HG02943 (cell line): Measurements from ENCODE around the gene IGSF11.
A peak's percentile ranks its signal among the peaks of the same experiment; 100 is the strongest.
"Not testable (repeated sequence)": the region's sequence is repeated elsewhere in the genome, so short reads cannot be mapped to it uniquely, and the experiment has no call there.

Source experiments
- ATAC-seq: cut with Tn5 transposase; IDR thresholded peaks from one replicate; pipeline ENCODE4 v1.9.1; 2021; ENCODE audit warnings: mild to moderate bottlenecking, low read depth, moderate library complexity; ENCODE audit not compliant: unreplicated experiment

Gene IGSF11, protein sequence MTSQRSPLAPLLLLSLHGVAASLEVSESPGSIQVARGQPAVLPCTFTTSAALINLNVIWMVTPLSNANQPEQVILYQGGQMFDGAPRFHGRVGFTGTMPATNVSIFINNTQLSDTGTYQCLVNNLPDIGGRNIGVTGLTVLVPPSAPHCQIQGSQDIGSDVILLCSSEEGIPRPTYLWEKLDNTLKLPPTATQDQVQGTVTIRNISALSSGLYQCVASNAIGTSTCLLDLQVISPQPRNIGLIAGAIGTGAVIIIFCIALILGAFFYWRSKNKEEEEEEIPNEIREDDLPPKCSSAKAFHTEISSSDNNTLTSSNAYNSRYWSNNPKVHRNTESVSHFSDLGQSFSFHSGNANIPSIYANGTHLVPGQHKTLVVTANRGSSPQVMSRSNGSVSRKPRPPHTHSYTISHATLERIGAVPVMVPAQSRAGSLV

DNA sequence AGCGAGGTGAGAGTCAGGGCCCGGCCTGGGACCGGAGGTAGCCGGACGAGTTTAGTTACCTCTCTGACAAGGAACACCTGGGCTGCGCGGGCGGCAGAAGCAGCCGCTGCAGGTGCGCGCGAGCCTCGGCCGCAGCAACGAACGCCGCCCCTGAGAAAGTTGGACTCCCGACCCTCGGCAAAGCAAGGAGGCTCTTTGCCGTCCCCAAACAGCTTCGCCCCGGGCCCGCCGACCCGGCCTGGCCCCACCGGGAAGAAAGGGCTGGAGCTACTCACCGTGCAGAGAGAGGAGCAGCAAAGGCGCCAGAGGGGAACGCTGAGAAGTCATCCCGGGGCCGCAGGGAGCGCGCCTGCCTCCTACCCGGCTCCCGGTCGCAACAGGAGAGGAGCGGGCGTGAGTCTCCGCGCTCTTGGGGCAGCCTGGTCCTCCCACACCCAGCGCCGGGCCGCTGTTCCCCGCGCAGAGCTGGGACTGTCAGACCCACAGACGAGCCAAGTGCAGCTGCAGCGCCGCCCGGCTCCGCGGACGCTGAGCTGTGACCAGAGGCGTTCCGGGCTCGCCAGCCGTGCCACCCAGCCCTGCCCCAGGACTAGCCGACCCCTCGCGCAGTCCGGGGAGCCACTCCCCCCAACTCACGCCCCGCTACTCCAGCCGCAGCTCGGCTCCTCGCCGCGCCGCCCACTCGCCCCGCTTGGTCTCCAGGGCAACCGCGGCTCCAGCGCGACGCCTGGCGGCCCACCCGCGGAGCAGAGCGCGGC, at the start of gene IGSF11:
Gene IGSF11, minus strand, starts transcription at position 591 of the 758 bp plus-strand sequence. Its CDS starts 264 bp downstream, at position 327.
- peak; percentile 88 for ATAC-seq

DNA sequence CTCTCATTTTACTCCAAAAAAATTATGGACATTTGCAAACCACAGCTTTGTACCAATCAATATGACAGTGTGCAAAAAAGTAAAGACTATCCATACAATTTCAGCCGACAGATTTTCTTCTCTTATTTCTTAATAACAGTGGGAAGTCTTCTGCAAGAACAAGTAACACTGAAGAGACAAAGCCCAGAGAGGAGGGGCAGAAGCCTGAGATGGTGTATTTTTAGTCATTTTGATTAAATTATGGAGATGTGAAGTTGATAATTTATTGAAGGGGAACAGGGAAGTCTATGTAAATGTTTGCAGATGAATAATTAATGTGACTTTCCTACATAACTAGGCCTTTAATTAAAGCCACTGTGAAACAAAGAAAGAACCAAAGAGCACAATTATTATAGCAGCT, 45.7 kb upstream of the IGSF11 start:
- no peak for ATAC-seq

DNA sequence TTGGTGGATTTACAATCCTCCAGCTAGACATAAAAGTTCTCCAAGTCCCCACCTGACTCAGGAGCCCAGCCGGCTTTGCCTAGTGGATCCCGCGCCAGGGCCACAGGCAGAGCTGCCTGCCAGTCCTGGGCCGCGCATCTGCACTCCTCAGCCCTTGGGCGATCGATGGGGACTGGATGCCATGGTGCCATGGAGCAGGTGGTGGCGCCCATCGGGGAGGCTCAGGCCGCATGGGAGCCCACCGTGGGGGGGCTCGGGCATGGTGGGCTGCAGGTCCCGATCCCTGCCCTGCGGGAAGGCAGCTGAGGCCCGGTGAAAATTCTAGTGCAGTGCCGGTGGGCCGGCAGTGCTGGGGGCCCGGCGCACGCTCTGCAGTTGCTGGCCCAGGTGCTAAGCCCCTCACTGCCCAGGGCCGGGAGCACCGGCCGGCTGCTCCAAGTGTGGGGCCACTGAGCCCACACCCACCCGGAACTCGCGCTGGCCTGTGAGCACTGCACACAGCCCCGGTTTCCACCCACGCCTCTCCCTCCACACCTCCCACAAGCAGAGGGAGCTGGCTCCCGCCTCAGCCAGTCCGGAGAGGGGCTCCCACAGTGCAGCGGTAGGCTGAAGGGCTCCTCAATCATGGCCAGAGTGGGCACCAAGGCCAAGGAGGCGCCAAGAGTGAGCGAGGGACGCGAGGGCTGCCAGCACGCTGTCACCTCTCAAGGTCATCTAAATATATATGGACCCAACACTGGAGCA, 38.8 kb upstream of the IGSF11 start:
- no peak for ATAC-seq

DNA sequence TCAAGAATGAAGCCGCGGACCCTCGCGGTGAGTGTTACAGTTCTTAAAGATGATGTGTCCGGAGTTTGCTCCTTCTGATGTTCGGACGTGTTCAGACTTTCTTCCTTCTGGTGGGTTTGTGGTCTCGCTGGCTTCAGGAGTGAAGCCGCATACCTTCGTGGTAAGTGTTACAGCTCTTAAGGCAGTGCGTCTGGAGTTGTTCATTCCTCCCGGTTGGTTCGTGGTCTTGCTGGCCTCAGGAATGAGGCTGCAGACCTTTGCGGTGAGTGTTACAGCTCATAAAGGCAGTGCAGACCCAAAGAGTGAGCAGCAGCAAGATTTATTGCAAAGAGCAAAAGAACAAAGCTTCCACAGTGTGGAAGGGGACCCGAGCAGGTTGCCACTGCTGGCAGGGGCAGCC, 37.8 kb upstream of the IGSF11 start:
- ATAC-seq = not testable (repeated sequence)

DNA sequence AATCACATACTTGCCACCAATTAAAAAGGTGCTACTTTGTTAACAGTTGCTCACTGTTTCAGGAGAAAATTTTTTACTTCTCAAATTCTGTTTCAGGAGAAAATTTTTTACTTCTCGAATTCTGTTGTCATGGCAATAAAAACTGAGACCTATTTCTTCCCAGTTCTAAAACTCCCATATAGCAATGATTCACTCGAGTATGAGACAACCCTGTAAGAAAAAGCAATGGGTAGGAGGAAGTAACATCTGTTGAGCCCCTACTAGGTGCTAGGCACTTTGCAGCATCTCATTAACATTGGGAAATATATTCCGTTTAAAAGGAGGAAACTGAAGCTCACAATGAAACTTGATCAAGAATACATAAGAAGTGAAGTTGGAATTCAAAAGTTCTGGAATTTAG, 35.1 kb upstream of the IGSF11 start:
- no peak for ATAC-seq

DNA sequence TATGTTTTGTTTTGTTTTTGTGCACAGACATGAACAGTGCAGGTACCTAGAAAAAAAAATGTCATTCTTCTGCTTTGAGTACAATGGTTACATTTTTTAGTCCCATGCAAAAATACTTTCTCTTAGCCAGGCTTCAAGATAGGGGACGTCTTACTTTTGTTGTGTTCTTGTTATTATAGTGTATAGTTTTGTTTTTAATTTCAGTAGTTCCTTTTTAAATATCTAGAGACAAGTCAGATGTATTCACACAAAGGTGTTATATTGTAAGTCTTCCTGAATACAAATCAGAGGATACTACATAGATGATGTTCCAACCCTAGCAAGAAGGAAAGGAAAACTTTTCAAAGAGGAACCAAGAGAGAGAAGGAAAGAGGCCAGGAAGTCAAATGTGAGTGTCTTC, 28.8 kb upstream of the IGSF11 start:
- ATAC-seq = no peak

DNA sequence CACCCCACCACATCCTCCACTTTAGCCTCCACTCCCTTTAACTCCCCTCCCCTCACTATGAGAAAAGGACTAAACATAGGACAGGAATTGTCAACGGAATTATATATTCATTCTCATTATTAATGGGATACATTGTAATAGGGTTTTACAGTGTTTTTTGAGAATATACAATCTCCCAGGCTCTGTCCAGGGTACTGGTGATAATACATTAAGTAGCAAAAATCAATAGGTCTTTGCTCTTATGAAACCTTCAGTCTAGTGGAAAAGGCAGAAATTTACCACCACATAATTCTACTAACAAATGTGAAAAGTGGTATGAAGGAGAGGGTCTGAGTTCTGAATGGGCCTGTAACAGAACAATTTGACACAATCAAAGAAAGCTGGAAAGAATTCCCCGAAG, 28.2 kb upstream of the IGSF11 start:
- no peak for ATAC-seq

DNA sequence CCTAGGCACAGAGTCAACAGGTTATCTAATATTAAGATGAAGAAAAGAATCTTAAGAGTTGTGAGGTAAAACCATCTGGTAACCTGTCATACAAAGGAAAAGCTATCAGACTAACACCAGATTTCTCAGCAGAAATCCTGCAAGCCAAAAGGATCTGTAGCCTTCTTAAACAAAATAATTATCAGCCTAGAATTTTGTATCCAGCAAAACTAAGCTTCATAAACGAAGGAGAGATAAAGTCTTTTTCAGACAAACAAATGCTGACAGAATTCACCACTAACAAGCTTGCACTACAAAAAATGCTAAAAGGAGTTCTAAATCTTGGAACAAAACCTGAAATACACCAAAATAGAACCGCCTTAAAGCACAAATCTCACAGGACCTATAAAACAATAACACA, 9.9 kb upstream of the IGSF11 start:
- no peak for ATAC-seq

DNA sequence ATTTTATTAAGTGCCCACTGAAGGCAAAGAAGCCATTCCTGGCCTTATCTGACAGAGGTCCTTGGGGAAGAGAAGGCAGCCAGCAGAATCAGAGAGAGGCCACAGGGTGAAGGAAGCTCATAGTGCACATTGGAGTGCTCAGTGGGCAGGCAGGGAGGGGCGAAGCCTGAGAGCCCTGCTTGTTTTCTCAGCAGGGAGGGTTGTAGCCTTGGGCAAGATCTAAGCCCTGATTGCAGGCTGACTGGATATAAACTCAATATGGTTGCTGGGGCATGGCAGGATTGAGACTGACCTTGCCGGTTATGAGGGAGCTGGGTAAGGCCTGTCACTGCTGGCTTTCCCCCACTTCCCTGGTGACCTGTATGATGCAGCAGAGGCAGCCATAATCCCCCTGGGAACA, 7.5 kb upstream of the IGSF11 start:
- no peak for ATAC-seq

DNA sequence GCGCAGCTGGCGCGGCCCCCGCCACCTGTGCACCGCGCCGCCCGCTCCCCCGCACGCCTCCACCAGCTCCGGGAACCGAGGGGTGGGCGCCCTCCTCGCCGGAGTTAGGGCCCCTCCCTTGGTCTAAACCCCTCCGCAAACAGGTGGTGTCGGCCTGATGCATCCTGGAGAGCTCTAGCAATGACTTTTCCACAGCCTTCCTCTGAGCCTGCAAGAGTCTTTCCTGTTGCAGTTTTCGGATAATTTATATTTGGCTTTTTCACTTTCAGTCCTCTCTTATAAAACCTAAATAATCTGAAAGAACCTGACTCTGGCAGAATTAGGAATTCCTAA, 334 bp upstream of the IGSF11 start:
- no peak for ATAC-seq

DNA sequence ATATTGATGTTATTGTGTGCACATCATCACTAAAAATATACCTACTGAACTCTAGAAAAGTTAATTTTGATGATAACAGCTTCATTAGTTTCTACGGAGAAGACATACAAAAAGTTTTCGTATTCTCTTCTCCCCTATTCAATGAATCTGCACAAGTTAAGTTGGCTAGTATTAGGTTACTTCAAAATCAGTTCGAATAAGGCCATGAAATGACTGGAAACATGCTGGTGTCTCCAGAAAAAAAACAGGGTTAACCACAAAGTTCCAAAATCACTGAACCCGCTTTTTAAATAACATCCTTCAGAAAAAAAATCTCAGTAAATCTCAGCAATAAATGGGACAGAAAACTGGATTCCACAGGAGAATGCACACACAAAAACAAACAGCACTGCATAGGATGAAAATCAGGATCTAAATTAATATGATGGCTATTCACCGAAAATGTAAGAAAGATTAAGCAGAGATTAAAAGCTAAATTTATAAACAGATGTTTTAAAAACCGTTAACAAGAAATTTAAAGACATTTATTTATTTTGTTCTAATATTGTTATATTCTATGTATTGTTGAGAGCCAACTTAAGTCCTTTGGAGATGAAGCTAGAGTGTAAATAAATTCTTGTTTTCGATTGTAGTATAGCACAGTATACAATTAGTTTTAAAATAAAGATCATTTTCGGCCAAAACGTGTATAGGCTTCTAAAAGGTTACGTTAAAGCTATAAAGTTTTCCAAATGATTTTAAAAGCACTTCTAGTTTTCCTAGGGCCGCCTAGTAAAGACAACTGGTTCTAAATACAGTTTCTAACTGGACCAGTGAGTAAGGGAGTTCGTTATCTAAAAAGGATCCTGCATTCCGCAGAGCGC, 1.0 kb downstream of the IGSF11 start:
- ATAC-seq = no peak

DNA sequence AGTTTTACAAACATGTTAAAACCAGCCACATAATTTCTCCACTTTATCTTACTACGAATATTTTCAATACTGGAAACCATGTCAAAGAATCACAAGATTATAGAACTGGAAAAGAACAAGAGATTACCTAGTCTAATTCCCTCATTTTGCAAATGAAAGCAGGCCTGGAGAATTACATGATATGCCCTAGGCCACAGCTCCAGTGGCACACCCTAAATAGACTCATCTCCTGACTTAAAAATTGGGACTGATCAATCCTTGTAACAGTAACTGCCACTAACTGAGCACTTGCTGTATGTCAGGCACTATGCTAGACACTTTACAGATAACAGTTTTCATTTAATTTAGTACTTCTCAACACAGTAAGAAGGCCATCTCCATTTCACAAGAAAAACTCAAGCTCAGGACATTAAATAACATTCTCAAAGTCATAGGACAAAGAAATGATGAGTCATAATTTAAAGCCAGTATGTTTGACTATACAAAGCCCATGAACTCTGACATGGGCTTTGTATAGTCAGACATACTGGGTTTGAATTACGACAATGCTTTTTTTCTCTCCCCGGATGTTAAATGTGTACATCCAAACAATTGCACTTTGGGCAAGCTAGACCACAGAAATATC, 9.4 kb downstream of the IGSF11 start:
- ATAC-seq = no peak

DNA sequence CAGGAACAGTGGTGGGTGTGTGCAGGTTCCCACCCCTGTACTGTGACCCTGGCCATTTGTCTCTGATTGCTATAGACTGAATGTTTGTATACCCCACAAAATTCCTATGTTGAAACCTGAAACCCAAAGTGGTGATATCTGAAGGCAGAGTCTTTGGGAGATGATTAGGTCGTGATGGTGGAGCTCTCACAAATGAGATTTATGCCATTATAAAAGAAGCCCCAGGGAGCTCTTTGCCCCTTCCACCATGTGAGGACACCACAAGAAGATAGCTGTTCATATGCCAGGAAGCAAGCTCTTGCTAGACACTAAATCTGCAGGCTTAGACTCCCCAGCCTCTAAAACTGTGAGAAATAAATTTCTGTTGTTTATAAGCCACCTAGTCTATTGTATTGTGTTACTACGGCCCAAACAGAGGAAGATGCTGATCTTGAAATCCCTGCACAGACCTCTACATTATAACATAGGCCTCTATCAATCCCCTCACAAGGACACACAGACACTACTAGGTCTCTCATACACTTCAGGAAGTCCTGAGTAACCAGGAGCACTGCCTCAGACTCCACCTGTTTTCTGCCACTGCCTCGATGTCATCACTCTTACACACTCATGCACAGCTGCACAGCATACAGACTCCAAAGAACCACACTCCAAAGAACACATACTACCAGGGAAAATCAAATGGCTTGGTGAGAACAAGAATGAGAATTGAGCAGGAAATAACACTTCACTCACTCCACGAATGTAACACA, 14.7 kb downstream of the IGSF11 start:
- no peak for ATAC-seq

DNA sequence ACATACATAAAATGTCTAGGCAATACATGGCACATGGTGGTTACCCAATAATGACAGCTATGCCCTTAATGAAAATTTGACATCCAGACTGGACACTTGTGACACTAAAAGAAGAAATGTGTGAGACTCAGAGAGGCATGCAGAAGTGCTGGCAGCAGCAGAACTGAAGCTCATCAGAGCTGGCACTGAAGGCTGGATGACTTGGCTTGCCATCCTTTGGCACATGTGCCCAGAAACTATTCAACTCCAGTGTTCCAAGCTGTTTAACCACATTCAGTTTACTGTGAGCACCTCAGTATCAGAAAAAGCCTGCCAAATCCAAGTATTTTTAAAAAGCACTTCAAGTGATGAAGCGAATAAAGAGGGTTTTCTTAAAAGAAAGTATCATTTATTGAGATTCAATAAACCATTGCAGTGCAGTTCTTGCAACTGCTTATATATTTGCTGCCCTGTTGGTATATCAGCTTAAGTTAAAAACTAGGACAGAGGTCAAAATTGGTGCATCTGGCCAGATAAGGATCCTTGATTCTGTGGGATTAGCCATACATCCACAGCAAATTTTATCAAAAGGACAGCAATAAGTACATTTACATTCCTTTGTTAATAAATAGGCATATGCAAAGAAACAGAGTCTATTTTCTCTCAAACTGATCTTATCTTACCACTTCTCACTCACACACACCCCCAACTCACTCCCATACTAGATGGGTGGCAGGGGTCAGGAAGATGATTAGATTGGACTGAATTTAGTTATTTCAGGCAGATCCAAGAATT, 15.8 kb downstream of the IGSF11 start:
- no peak for ATAC-seq

DNA sequence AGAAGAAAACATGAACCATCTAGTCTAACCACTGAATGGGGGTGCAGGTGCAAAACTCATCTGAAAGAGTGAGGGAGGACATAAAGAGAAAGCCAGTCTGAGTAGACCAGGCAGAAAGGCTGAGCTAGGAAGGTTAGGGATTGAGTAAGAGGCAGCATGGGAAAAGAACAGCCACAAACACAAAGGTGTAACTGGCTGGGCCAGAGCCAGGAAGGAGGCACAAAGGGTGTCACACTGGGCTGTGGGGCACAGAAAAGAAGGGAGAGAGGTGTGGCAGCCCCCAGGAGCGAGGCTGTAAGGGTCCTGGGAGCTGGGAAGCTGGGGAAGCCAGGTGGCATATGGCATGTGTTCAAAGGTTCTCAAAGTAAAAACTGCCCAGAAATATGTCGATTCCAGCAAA, 18.7 kb downstream of the IGSF11 start:
- ATAC-seq = no peak

DNA sequence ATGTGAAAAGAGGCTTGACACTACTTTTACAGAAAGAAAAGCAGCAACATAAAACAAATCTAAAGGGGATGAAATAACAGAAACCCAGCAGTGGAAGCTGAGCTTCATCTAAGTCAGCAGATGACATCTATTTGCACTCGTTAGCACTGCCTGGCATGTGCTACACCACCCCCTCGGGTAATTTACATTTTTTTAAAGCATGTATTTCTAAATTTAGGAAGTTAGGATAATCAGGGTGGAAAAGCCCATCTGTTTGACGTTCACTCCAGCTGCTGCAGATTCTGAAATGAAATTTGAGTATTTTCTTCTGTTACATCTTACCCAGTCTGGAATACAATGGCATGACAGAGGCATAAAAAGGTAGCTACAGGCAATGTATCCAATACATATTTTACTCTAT, 20.7 kb downstream of the IGSF11 start:
- ATAC-seq = no peak

DNA sequence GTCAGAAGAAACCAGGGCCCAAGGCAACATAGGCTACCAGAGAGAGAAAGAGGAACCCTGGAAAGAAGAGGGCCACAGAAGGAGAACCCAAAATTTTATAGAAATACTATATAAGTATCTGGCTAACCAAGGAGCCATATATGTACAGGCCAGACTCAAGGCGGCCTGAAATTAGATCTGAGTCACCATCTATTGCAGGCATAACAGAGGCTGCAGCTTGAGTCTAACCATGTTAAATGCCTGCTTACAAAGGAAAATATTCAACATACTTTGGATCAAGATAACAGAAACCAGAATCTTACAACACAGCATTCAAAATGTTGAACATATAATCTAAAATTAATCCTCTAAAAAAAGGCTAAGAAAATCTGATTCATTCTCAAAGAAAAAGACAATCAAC, 23.1 kb downstream of the IGSF11 start:
- ATAC-seq = no peak

DNA sequence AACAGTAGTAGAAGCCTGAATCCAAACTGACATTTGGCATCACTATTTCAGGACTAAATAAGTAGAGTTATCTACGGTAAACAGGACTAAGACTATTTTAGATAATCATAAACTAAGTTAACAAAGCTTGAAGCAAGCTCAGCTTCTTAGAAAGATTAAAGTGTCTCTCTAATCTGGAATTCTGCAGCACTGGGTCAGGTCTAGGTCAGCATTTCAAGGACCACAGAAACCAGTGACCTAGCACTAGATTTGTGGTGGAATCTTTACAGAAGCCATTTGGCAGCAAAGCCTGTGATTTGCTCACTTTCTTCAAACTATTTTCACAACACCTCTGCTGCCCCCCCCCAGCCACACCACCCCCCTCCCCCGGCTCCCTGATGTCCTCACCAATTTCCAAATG, 37.5 kb downstream of the IGSF11 start:
- ATAC-seq = no peak

DNA sequence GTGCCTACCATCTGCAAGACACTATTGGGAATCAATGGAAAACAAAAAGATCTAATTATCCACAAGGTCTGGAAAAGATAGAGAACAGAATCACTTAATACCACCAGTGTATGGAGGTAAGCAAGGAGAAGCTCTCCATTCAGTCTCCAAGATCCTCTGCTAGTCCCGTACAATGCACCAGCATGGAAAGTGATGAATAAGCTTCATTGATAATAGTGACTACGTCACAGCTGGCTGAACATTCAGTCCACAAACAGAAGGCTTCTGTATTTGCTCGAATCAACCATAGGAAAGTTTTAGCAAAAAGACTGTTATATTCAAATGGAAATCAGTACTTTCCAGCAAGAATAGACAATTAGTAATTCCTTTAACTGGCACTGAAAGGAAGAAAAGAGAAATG, 42.9 kb downstream of the IGSF11 start:
- no peak for ATAC-seq
